Skeletal muscle satellite cell (primary cell): Measurements from ENCODE around the gene RALA. TPM values are rescaled to one million over a fixed set of nuclear protein-coding genes. Genes with fewer than 3 reads are reported as not detected.

ENCODE experiments used
- H3K27me3 ChIP-seq: 2 replicates; pipeline ENCODE4 v1.7.0; 2013; ENCODE audit warnings: low read length; ENCODE audit not compliant: control insufficient read depth, insufficient read depth
- H3K36me3 ChIP-seq: 2 replicates; pipeline ENCODE4 v1.7.0; 2013; ENCODE audit warnings: mild to moderate bottlenecking, control low read depth, low read length; ENCODE audit not compliant: insufficient read depth
- H3K4me1 ChIP-seq: 2 replicates; pipeline ENCODE4 v1.7.0; 2013; ENCODE audit warnings: low read length; ENCODE audit not compliant: control insufficient read depth, insufficient read depth
- H3K4me2 ChIP-seq: 2 replicates; pipeline ENCODE4 v1.7.0; 2013; ENCODE audit warnings: mild to moderate bottlenecking, low read length
- H3K4me3 ChIP-seq: 2 replicates; pipeline ENCODE4 v1.7.0; 2013; ENCODE audit warnings: low read length
- H3K9ac ChIP-seq: 2 replicates; pipeline ENCODE4 v1.7.0; 2013; ENCODE audit warnings: mild to moderate bottlenecking, low read depth, low read length, moderate library complexity
- H3K9me3 ChIP-seq: replicated peaks from 2 replicates; pipeline ENCODE4 v1.7.0; 2013; ENCODE audit warnings: mild to moderate bottlenecking, control low read depth, low read length
- total RNA-seq: library from RNA; depleted of rRNA; stranded (reverse); fragments of >200 nt; gene quantifications from 2 replicates; pipeline ENCODE4 v1.2.3, GENCODE V29; 2012; rRNA removed

RALA gene, protein sequence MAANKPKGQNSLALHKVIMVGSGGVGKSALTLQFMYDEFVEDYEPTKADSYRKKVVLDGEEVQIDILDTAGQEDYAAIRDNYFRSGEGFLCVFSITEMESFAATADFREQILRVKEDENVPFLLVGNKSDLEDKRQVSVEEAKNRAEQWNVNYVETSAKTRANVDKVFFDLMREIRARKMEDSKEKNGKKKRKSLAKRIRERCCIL
- 20.1 and 25.3 TPM in 2 replicates for total RNA-seq

DNA sequence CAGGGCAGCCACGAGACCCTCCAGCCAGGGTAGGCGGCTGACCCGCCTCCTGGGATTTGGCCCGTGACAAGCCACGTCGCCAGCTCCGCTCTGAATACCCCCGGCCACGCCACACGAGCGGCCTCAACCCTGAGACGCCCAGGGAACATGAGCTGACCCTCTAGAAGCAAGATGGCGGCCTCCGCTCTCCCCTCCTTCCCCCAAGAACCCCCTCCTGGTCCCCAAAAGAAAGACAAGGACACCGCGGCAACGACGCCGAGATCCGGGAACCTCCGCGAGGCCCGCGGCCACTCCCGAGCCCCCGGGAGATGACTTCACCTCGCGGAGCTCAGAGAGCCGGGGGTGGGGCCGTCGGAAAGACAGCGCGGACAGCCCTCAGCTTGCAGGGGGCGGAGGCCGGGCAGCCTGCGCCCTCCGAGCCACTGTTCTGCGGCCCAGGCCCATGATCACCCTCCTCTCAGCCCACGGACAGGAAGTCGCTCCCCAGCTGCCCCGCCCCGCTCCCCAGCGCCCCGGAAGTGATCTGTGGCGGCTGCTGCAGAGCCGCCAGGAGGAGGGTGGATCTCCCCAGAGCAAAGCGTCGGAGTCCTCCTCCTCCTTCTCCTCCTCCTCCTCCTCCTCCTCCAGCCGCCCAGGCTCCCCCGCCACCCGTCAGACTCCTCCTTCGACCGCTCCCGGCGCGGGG lies at the start of gene RALA:
RALA (plus strand) TSS at position 526 of the 685 bp plus-strand sequence. CDS start 63,096 bp downstream, outside the sequence.
- Histone ChIP-seq H3K27me3 (no peaks in the 10 kb centered on the region), H3K4me1 (peaks cover 50% of the 10 kb centered on the region)

DNA sequence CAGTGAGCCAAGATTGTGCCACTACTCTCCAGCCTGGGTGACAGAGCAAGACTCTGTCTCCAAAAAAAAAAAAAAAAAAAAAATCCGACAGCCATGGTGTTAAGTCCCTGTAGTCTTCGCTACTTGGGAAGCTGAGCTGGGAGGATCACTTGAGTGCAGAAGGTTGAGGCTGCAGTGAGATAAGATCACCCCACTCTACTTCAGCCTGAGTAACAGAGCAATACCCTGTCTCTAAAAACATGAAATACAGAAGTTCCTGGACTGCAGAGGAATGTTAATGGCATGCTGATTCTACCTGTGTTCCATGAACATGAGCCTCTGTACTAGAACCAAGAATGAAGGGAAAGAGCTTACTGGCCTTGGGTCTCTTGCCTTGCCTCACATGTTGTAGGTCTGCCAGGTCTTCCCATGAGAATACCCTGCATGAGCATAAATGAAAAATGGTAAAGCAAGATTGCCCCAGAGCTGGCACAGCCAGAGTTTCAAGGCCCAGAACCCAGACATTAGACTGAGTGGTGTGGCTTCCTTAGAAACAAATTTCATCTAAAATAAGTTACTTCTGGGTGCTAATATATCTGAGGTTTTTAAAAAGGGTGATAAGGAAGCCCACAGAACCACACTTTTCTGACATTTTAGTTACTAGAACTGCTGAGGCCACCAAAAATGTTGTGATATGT lies 48.6 kb upstream of the RALA start:
- H3K9me3 ChIP-seq, result no peaks in the 10 kb centered on the region
- no peak overlapping the region for H3K4me2 ChIP-seq
- H3K36me3 ChIP-seq, result peaks cover 26% of the 10 kb centered on the region
- H3K4me3 ChIP-seq, result no peak overlapping the region
- no peaks in the 10 kb centered on the region for H3K4me1 ChIP-seq
- no peaks in the 10 kb centered on the region for H3K27me3 ChIP-seq
- no peak overlapping the region for H3K9ac ChIP-seq

More for the DNA sequence above, at the start of gene RALA:
- Histone ChIP-seq H3K9me3 (no peaks in the 10 kb centered on the region), H3K36me3 (no peaks in the 10 kb centered on the region), H3K4me3 (peak within 1 kb of the TSS; percentile 80), H3K9ac (peak within 1 kb of the TSS; percentile 95), H3K4me2 (peak within 1 kb of the TSS; percentile 95)

DNA sequence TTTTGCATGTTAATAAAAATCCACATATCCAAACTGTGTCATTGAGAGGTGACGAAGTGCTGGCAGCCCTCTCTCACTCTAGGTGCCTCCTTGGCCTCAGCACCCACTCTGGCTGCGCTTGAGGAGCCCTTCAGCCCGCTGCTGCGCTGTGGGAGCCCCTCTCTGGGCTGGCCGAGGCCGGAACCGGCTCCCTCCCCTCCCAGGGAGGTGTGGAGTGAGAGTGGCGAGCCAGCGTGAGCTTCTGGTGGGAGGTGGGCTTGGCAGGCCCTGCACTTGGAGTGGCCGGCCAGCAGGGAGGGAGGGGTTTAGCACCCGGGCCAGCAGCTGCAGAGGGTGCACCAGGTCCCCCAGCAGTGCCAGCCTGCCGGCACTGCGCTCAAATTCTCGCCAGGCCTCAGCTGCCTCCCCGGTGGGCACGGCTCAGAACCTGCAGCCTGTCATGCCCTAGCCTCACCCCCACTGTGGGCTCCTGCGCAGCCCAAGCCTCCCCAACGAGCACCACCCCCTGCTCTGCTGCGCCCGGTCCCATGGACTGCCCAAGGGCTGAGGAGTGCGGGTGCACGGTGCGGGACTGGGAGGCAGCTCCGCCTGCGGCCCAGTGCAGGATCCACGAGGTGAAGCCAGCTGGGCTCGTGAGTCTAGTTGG lies 46.0 kb upstream of the RALA start:
- H3K9me3 ChIP-seq, result no peaks in the 10 kb centered on the region
- H3K4me2 ChIP-seq, result no peak overlapping the region
- no peaks in the 10 kb centered on the region for H3K4me1 ChIP-seq
- H3K36me3 ChIP-seq, result peaks cover 15% of the 10 kb centered on the region
- H3K27me3 ChIP-seq, result no peaks in the 10 kb centered on the region
- H3K9ac ChIP-seq, result no peak overlapping the region
- H3K4me3 ChIP-seq, result no peak overlapping the region

DNA sequence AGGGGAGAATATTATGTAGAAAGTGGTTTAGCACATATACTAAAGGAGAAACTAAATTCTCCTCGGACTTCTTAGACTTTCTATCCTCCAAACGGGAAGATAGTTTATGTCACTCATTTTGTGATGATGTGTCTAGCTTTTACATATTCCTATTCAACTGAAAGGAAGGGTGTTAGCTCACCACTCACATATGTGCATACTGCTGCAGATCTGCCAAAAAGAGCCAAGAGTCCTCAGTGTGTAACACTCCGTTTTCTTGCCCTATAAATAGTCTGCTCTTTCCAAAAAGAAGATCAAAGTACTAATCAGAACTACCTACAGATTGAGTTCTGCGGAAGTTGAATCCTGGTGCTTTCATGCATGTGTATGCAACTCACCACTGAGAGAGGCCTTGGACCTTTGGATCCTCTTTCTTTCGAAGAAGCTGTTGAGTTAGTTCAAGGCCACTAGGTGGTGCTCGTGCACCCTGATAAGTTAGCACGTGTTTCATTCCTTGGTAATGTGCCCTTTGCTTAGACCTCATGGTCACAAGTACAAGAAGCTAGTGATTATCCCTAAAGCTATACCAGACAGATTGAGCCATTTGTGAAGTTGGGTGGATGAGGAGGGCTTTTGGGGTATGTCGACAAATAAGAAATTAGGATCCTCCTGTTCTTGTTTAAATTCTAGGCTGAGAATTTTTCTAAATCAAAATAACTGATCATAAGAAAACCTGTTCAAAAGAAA lies 43.1 kb upstream of the RALA start:
- no peak overlapping the region for H3K9ac ChIP-seq
- no peaks in the 10 kb centered on the region for H3K9me3 ChIP-seq

DNA sequence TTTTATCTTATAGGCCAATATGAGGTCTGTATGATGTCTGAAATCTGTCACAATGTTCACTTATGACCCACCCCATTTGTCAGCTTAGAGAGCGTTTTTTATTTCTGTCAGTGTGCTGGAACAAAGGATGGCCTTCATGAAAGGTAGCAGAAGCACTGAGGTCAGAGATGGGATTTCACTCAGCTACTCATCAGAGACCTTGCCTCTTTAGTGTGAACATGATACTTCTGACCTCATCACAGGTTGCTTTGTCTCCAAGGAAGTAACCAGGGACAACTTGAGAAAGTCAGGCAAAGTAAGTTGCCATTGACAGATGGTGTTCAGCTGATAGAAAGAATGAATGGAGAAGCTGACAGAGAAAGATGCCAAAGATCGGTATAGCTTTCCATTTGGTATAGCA lies 40.8 kb upstream of the RALA start:
- Histone ChIP-seq H3K9ac (no peak overlapping the region), H3K27me3 (no peaks in the 10 kb centered on the region), H3K36me3 (no peaks in the 10 kb centered on the region), H3K4me2 (no peak overlapping the region), H3K4me3 (no peak overlapping the region), H3K4me1 (peaks cover 6% of the 10 kb centered on the region), H3K9me3 (no peaks in the 10 kb centered on the region)

More for the DNA sequence above, 43.1 kb upstream of the RALA start:
- H3K4me3 ChIP-seq, result no peak overlapping the region
- H3K27me3 ChIP-seq, result no peaks in the 10 kb centered on the region
- H3K4me1 ChIP-seq, result no peaks in the 10 kb centered on the region
- no peaks in the 10 kb centered on the region for H3K36me3 ChIP-seq
- H3K4me2 ChIP-seq, result no peak overlapping the region

GRCh38 chr7:39583539-39583938 lies 39.8 kb upstream of the RALA start:
- Histone ChIP-seq H3K9ac (no peak overlapping the region), H3K4me1 (peaks cover 6% of the 10 kb centered on the region), H3K4me2 (no peak overlapping the region), H3K4me3 (no peak overlapping the region), H3K36me3 (no peaks in the 10 kb centered on the region), H3K27me3 (no peaks in the 10 kb centered on the region), H3K9me3 (no peaks in the 10 kb centered on the region)

GRCh38 chr7:39587393-39587792 lies 36.0 kb upstream of the RALA start:
- no peak overlapping the region for H3K9ac ChIP-seq
- no peaks in the 10 kb centered on the region for H3K27me3 ChIP-seq
- H3K4me1 ChIP-seq, result peaks cover 28% of the 10 kb centered on the region
- no peaks in the 10 kb centered on the region for H3K9me3 ChIP-seq
- no peaks in the 10 kb centered on the region for H3K36me3 ChIP-seq
- no peak overlapping the region for H3K4me3 ChIP-seq
- H3K4me2 ChIP-seq, result no peak overlapping the region

GRCh38 chr7:39588416-39588815 lies 35.0 kb upstream of the RALA start:
- Histone ChIP-seq H3K9me3 (no peaks in the 10 kb centered on the region), H3K27me3 (no peaks in the 10 kb centered on the region), H3K36me3 (no peaks in the 10 kb centered on the region), H3K4me3 (no peak overlapping the region), H3K9ac (no peak overlapping the region), H3K4me1 (peaks cover 36% of the 10 kb centered on the region), H3K4me2 (no peak overlapping the region)

DNA sequence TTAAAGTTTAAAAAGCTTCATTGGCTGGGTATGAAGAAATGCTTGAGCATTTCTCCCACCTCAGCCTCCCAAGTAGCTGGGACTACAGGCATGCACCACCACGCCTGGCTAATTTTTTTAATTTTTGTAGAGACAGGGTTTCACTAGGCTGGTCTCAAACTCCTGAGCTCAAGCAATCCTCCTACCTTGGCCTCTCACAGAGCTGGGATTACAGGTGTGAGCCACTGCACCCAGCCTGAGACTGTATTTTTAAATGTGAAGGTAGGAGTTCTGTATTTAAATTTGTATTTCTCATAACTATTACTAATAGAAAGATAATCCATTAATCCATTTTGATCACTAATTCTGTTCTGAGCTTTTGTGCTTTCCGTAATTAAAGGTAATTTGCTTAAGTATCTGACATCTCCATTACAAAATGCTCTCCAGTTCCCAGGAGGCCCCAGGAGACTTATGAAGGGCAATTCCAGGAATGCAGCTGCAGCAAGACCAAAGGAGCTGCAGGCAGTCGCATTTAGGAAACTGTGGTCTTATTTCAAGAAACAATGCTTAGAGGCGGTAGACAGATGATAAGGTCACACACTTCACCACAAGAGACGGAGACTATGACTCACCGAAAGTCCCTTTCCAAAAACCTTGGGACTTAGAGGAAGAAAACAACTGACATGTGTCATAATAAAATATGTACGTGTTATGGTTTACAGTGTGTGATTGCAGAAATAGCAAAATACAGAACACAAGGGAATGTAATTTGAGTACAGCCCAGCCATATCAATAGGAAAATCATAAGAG lies 33.9 kb upstream of the RALA start:
- H3K4me1 ChIP-seq, result peaks cover 39% of the 10 kb centered on the region
- peak overlapping the region; percentile 21 for H3K9ac ChIP-seq
- no peaks in the 10 kb centered on the region for H3K36me3 ChIP-seq
- H3K27me3 ChIP-seq, result no peaks in the 10 kb centered on the region
- no peaks in the 10 kb centered on the region for H3K9me3 ChIP-seq
- H3K4me2 ChIP-seq, result peak overlapping the region; percentile 10
- H3K4me3 ChIP-seq, result no peak overlapping the region

GRCh38 chr7:39592586-39592985 lies 30.8 kb upstream of the RALA start:
- H3K36me3 ChIP-seq, result no peaks in the 10 kb centered on the region

More at GRCh38 chr7:39592586-39592985, 30.8 kb upstream of the RALA start:
- Histone ChIP-seq H3K9ac (peak overlapping the region; percentile 78), H3K4me2 (peak overlapping the region; percentile 83), H3K27me3 (no peaks in the 10 kb centered on the region), H3K4me1 (peaks cover 39% of the 10 kb centered on the region), H3K4me3 (peak overlapping the region; percentile 58), H3K9me3 (no peaks in the 10 kb centered on the region)
